ENCODE results near the gene WDR72.

- TF ChIP-seq CTCF (IDR thresholded peaks at IDR 0.05) (no peak), EZH2 (IDR thresholded peaks at IDR 0.05; ENCODE audit: borderline replicate concordance, insufficient read depth, low read depth, low read length, poor library complexity, severe bottlenecking) (no peak)
Measured at GRCh38 chr15:53709821-53710220, 49.6 kb downstream of the WDR72 start.

Measured in B cell (primary cell).